Loucy (cell line): ENCODE data around the gene CCDC180.

ENCODE experiments used
- CTCF ChIP-seq: fragments of 200-600 bp; sonication (generic); conservative IDR thresholded peaks from 2 replicates; pipeline ENCODE4 v1.5.1; 2014; ENCODE audit warnings: mild to moderate bottlenecking, antibody characterized with exemption, low read length
- EZH2phosphoT487 ChIP-seq: fragments of 200-600 bp; IDR thresholded peaks from 2 replicates; pipeline ENCODE4 v1.6.1; 2018; ENCODE audit warnings: antibody characterized with exemption, mild to moderate bottlenecking, moderate library complexity, borderline replicate concordance

- TF ChIP-seq CTCF (no peak), EZH2phosphoT487 (no peak)
These were observed 2.6 kb downstream of the CCDC180 start for GRCh38 chr9:97310023-97310422.
